K562 (cell line): Measurements from ENCODE around the gene STAP1. TPM values are rescaled to one million over a fixed set of nuclear protein-coding genes. Genes with fewer than 3 reads are reported as not detected.
"Not testable (repeated sequence)": the region's sequence is repeated elsewhere in the genome, so short reads cannot be mapped to it uniquely, and the experiment has no call there.

Source experiments
- ATAC-seq: fragments of 200-7000 bp; cut with Tn5 transposase; 3 replicates; pipeline ENCODE4 v1.9.1; 2020; ENCODE audit warnings: moderate library complexity
- BruUV-seq: library from RNA; stranded (reverse); fragments of 400-500 nt; replicated peaks from 2 replicates; lab custom pipeline; 2021; lab: Mats Ljungman, UMichigan
- CTCF ChIA-PET: fragments of 300-600 bp; formaldehyde crosslinking; extraction: SDS; loops from one replicate; lab custom pipeline; 2021; ENCODE audit warnings: low intra/inter-chr PET ratio; lab: Yijun Ruan, JAX
- POLR2A ChIA-PET: fragments of 300-600, 350-650 bp; sonication (Branson Sonifier 250); formaldehyde crosslinking; extraction: SDS; loops from one replicate; lab custom pipeline; 2021; ENCODE audit warnings: antibody characterized with exemption, inconsistent platforms; lab: Yijun Ruan, JAX
- DNase-seq, 4 experiments: peaks; one replicate each; pipeline versions ENCODE4 v3.0.0 to v3.0.0-alpha.2; 2011 to 2018; ENCODE audit warnings: low spot score in 3 of 4, mixed read lengths in 3 of 4; ENCODE audit errors: extremely low read depth in 1 of 4
- FAIRE-seq: peaks from 2 replicates; lab custom pipeline; 2011; peaks lifted over from hg19 to GRCh38; lab: Jason Lieb, UNC
- H2AFZ ChIP-seq: 2 replicates; pipeline ENCODE4 v1.6.0; 2011; ENCODE audit warnings: low read depth, low read length, control low read depth, inconsistent platforms
- H3K27ac ChIP-seq: fragments of 200-600 bp; 3 replicates; pipeline ENCODE4 v1.8.0; 2011; ENCODE audit warnings: low read depth, mild to moderate bottlenecking, control low read depth, inconsistent platforms, low read length, moderate library complexity, mixed read lengths; ENCODE audit errors: extremely low read depth
- H3K27me3 ChIP-seq, 2 experiments: fragments of 300-600 bp in 1 of 2; 2 replicates in 1 of 2; 3 replicates in 1 of 2; pipeline versions ENCODE4 v1.6.0 to v1.8.0; 2011; ENCODE audit warnings: inconsistent platforms in 2 of 2, low read length in 2 of 2, mild to moderate bottlenecking in 1 of 2, mixed read lengths in 1 of 2, moderate library complexity in 1 of 2; ENCODE audit not compliant: control insufficient read depth in 2 of 2, insufficient read depth in 2 of 2
- H3K36me3 ChIP-seq: fragments of 300-600 bp; 3 replicates; pipeline ENCODE4 v1.8.0; 2011; ENCODE audit warnings: mild to moderate bottlenecking, low read length, inconsistent platforms; ENCODE audit not compliant: control insufficient read depth, insufficient read depth
- H3K4me1 ChIP-seq, 2 experiments: fragments of 200-600 bp in 1 of 2; replicated peaks in 1 of 2; 2 replicates in 1 of 2; 3 replicates in 1 of 2; pipeline versions ENCODE4 v1.5.1 to v1.8.0; 2011; ENCODE audit warnings: inconsistent platforms in 2 of 2, low read length in 2 of 2, mild to moderate bottlenecking in 1 of 2, mixed read lengths in 1 of 2, moderate library complexity in 1 of 2; ENCODE audit not compliant: control insufficient read depth in 2 of 2, insufficient read depth in 2 of 2
- H3K4me2 ChIP-seq: 2 replicates; pipeline ENCODE4 v1.6.1; 2011; ENCODE audit warnings: low read length, control low read depth, inconsistent platforms, mixed read lengths; ENCODE audit not compliant: insufficient read depth
- H3K4me3 ChIP-seq: fragments of 200-600 bp; sonication (generic), shearing (Covaris generic); 2 replicates; pipeline ENCODE4 v1.5.1; 2016; ENCODE audit warnings: control low read depth, inconsistent platforms
- H3K79me2 ChIP-seq: fragments of 200-600 bp; 3 replicates; pipeline ENCODE4 v1.8.0; 2011; ENCODE audit warnings: low read length, inconsistent platforms; ENCODE audit not compliant: control insufficient read depth, insufficient read depth
- H3K9ac ChIP-seq, 2 experiments: 2 replicates each; pipeline versions ENCODE4 v1.6.0 to v1.6.1; 2011; ENCODE audit warnings: low read depth in 2 of 2, low read length in 2 of 2, control low read depth in 1 of 2, inconsistent platforms in 1 of 2, mild to moderate bottlenecking in 1 of 2, mixed read lengths in 1 of 2; ENCODE audit not compliant: insufficient read depth in 1 of 2
- H3K9me1 ChIP-seq: one replicate; pipeline ENCODE4 v1.6.0; 2011; ENCODE audit warnings: inconsistent platforms, mild to moderate bottlenecking, low read length, moderate library complexity; ENCODE audit not compliant: control insufficient read depth, insufficient read depth
- H3K9me3 ChIP-seq: replicated peaks from 2 replicates; pipeline ENCODE4 v1.5.1; 2011; ENCODE audit warnings: low read depth, low read length, inconsistent platforms; ENCODE audit not compliant: control insufficient read depth, insufficient read depth
- H4K20me1 ChIP-seq: replicated peaks from 2 replicates; pipeline ENCODE4 v1.6.1; 2011; ENCODE audit warnings: low read length, inconsistent platforms, mixed read lengths; ENCODE audit not compliant: control insufficient read depth, insufficient read depth
- ATF7 ChIP-seq: fragments of 450-650 bp; IDR thresholded peaks from 2 replicates; pipeline ENCODE4 v1.7.1; 2014; ENCODE audit warnings: mild to moderate bottlenecking, moderate library complexity
- FOXA3 ChIP-seq, 2 experiments: fragments of 450-650 bp in 1 of 2; sonication (generic) in 1 of 2; formaldehyde crosslinking; IDR thresholded peaks in 1 of 2; conservative IDR thresholded peaks in 1 of 2; 2 replicates each; pipeline versions ENCODE4 v1.4.0 to v1.8.0; 2020 to 2022; ENCODE audit warnings: mild to moderate bottlenecking in 2 of 2, missing genetic modification reagents in 1 of 2
- FOXK1 ChIP-seq: sonication (generic); formaldehyde crosslinking; IDR thresholded peaks from 2 replicates; pipeline ENCODE4 v1.8.0; 2022; ENCODE audit warnings: missing genetic modification reagents, mild to moderate bottlenecking, borderline replicate concordance
- HDAC8 ChIP-seq: fragments of 450-650 bp; IDR thresholded peaks from 2 replicates; pipeline ENCODE4 v1.6.1; 2016; ENCODE audit warnings: mild to moderate bottlenecking, missing genetic modification characterization, moderate library complexity, missing compliant biosample characterization
- PHF20 ChIP-seq: fragments of 450-650 bp; IDR thresholded peaks from 2 replicates; pipeline ENCODE4 v1.6.1; 2018; ENCODE audit not compliant: partially characterized antibody
- ZNF239 ChIP-seq: fragments of 250-450 bp; sonication (Bioruptor Pico); IDR thresholded peaks from 2 replicates; pipeline ENCODE4 v1.4.0; 2020; ENCODE audit warnings: mild to moderate bottlenecking
- WGBS: fragments of 100-300 bp; shearing (Covaris generic); methylation state at CpG from one replicate; pipeline ENCODE4 v1.1.6; 2016; ENCODE audit warnings: low coverage, mixed read lengths; ENCODE audit not compliant: insufficient coverage; ENCODE audit errors: missing lambda C conversion rate; 5-methylcytosine and 5-hydroxymethylcytosine counted together
- in situ Hi-C: fragments of 300-500 bp; cut with MboI; formaldehyde crosslinking; loops from 4 replicates; pipeline ENCODE4 v1.15.0; 2018; ENCODE audit warnings: inconsistent platforms, mixed read lengths
- intact Hi-C: fragments of 100-400 bp; cut with micrococcal nuclease; formaldehyde crosslinking; loops from 2 replicates; pipeline ENCODE4 v1.14.2; 2022
- polyA plus RNA-seq, 8 experiments: library from polyadenylated mRNA; depleted of rRNA in 4 of 8; stranded (reverse) in 5 of 8; unstranded in 3 of 8; fragments of >200 nt; fragmentation: Nextera tagmentation in 2 of 8; fragmentation: Illumina TruSeq in 1 of 8; extraction: Ambion mirVana in 2 of 8; extraction: Trizol in 1 of 8; gene quantifications; 2 replicates each; pipeline versions ENCODE4 v1.2.1 to v1.2.3, GENCODE V29; 2011 to 2014; ENCODE audit warnings: inconsistent platforms in 1 of 8, missing spikeins in 1 of 8
- total RNA-seq, 7 experiments: library from RNA; depleted of rRNA in 6 of 7; stranded (reverse); fragments of >200 nt in 6 of 7; fragmentation: Illumina TruSeq in 2 of 7; extraction: Trizol in 2 of 7; gene quantifications; 2 replicates each; pipeline versions ENCODE4 v1.2.1 to v1.2.3, GENCODE V29; 2011 to 2021; ENCODE audit warnings: low replicate concordance in 1 of 7
- TF ChIP-seq, protein P1 (sequence below): sonication (generic); formaldehyde crosslinking; IDR thresholded peaks from 2 replicates; pipeline ENCODE4 v1.8.0; 2022; ENCODE audit warnings: mild to moderate bottlenecking, missing genetic modification reagents, borderline replicate concordance

Gene STAP1
- total and polyA plus RNA-seq, 9 of the 15 experiments (the other 6 are each of a cell fraction or from before 2014, with no cell fraction given), result 0.50 to 5.6 (median 1.4) TPM

DNA sequence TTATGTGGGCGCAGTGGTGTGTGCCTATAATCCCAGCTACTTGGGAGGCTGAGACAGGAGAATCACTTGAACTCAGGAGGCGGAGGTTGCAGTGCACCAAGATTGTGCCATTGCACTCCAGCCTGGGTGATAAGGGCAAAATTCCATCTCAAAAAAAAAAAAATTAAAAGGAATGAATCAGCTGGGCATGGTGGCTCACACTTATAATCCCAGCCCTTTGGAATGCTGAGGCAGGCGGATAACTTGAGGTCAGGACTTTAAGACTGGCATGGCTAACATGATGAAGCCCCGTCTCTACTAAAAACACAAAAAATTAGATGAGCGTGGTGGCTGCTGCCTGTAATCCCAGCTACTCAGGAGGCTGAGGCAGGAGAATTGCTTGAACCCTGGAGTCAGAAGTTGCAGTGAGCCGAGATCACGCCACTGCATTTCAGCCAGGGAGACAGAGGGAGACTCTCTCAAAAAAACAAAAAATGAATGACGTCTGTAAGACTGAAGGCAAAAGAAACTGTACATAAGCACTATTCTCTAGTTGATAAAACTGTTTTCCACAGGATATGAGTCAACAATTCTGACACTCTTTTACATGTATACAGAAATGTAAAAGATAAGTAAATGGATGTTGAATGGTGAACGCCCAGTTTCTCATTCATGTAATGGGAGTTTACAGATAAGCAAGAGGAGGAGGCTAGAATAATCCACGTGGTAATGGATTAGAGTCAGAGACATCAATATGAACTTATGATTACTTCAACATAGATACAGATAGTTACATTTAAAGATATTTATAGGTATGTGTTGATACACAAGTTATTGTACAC is 35.5 kb upstream of the STAP1 start (continued):
- TF ChIP-seq HDAC8 (no peak), ZNF239 (no peak), PHF20 (no peak), FOXK1 (CRISPR knock-in tag) (no peak), FOXA3 (CRISPR knock-in tag; conservative IDR thresholded peaks at IDR 0.05 in 1 of 2, IDR thresholded peaks at IDR 0.05 in 1 of 2) (0 out of 4 replicates have a peak, but pooled peaks of 1 of the 2 experiments have one; percentile 42)
- TF ChIP-seq, protein P1, sequence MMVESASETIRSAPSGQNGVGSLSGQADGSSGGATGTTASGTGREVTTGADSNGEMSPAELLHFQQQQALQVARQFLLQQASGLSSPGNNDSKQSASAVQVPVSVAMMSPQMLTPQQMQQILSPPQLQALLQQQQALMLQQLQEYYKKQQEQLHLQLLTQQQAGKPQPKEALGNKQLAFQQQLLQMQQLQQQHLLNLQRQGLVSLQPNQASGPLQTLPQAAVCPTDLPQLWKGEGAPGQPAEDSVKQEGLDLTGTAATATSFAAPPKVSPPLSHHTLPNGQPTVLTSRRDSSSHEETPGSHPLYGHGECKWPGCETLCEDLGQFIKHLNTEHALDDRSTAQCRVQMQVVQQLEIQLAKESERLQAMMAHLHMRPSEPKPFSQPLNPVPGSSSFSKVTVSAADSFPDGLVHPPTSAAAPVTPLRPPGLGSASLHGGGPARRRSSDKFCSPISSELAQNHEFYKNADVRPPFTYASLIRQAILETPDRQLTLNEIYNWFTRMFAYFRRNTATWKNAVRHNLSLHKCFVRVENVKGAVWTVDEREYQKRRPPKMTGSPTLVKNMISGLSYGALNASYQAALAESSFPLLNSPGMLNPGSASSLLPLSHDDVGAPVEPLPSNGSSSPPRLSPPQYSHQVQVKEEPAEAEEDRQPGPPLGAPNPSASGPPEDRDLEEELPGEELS (CRISPR knock-in tag), result no peak

DNA sequence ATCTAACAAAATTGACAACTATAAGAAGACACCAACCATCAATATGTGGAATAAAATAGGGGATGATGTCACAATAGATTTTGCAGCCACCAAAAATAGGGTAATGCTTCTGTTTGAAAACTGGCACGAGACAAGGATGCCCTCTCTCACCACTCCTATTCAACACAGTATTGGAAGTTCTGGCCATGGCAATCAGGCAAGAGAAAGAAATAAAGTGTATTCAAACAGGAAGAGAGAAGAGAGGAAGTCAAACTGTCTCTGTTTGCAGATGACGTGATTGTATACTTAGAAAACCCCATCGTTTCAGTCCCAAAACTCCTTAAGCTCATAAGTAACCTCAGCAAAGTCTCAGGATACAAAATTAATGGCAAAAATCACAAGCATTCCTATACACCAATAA is 34.4 kb upstream of the STAP1 start:
- POLR2A ChIA-PET, result interaction anchor here (1.5 kb wide), 2 partner anchors 11 to 19 kb away, joined by 5 to 9 read pairs; no protein-coding TSS in a partner anchor
- H2AFZ ChIP-seq, intact Hi-C loops, DNase-seq, BruUV-seq, H3K4me2 ChIP-seq, in situ Hi-C loops, H3K27me3 ChIP-seq, ATAC-seq, H3K4me3 ChIP-seq, H3K9me3 ChIP-seq, H4K20me1 ChIP-seq, CTCF ChIA-PET, H3K9me1 ChIP-seq: not testable (repeated sequence)
- 45% methylated on average over 3 of the region's 3 CpGs for WGBS
- peaks cover 87% of the 10 kb centered on the region for H3K79me2 ChIP-seq
- peak overlapping the region in 1 of 2 experiments; percentile 74; a peak in 1 of 4 replicates for H3K9ac ChIP-seq
- H3K4me1 ChIP-seq, result peaks cover 9 to 32% of the 10 kb centered on the region in 2 experiments; a peak in 3 of 5 replicates
- peak overlapping the region; percentile 97 for H3K27ac ChIP-seq
- peak; percentile 52 for FAIRE-seq
- peaks cover 46% of the 10 kb centered on the region; the same call in 2 of the 3 replicates for H3K36me3 ChIP-seq
- TF ChIP-seq ATF7, result peak; percentile 69
